ENCODE data around the gene MLH1. TPM values are rescaled to one million over a fixed set of nuclear protein-coding genes. Genes with fewer than 3 reads are reported as not detected.

Gene MLH1
- total RNA-seq, 1 experiment from 2014 or later = 79.7 TPM

GRCh38 chr3:37025561-37026335 is 32.4 kb downstream of the MLH1 start:
- TF ChIP-seq EZH2phosphoT487 (IDR thresholded peaks at IDR 0.05; ENCODE audit: borderline replicate concordance, low read length) (no peak), EZH2 (IDR thresholded peaks at IDR 0.05; ENCODE audit: low read length, unreplicated experiment) (no peak)
- POLR2A ChIA-PET (ENCODE audit: unreplicated experiment) = no interaction called here
- intact Hi-C loops (cut with micrococcal nuclease) = no loop called here

DNA sequence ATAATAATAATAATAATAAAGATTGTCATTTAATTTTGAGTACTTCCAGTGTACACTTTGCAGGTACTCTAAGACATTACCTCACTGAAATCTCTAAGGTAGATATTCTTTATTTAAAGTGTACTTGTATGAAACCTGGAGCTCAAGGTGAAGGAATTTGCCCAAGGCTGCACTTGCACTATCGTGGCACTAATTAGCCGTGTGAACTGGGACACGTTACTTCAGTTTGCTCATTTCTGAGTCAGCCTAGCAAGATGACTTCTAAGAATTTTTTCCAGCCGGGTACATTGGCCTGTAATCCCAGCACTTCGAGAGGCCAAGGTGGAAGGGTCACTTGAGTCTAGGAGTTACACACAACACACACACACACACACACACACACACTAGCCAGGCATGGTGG is 33.5 kb downstream of the MLH1 start:
- H3F3A ChIP-seq (ENCODE audit: low read length, unreplicated experiment) = no peaks in the 10 kb centered on the region
- no peak overlapping the region for H2AFZ ChIP-seq (ENCODE audit: low read length)
- ChIA-PET CTCF (no interaction called here), POLR2A (ENCODE audit: unreplicated experiment) (interaction anchor here (0.6 kb wide), 1 partner anchor 223 kb away, joined by 3 read pairs; no protein-coding TSS in a partner anchor)
- H3K36me3 ChIP-seq (ENCODE audit: low read depth, low read length) = peaks cover 70% of the 10 kb centered on the region
- no peak overlapping the region for H3K4me2 ChIP-seq (ENCODE audit: low read length)
- intact Hi-C loops (cut with micrococcal nuclease) = no loop called here
- H3K27me3 ChIP-seq (ENCODE audit: low read length) = no peaks in the 10 kb centered on the region
- no peak overlapping the region for H3K9ac ChIP-seq (ENCODE audit: low read length)
- H3K9me3 ChIP-seq (ENCODE audit: low read length) = no peaks in the 10 kb centered on the region
- H3K4me3 ChIP-seq (ENCODE audit: low read length) = no peak overlapping the region
- TF ChIP-seq, protein P1, sequence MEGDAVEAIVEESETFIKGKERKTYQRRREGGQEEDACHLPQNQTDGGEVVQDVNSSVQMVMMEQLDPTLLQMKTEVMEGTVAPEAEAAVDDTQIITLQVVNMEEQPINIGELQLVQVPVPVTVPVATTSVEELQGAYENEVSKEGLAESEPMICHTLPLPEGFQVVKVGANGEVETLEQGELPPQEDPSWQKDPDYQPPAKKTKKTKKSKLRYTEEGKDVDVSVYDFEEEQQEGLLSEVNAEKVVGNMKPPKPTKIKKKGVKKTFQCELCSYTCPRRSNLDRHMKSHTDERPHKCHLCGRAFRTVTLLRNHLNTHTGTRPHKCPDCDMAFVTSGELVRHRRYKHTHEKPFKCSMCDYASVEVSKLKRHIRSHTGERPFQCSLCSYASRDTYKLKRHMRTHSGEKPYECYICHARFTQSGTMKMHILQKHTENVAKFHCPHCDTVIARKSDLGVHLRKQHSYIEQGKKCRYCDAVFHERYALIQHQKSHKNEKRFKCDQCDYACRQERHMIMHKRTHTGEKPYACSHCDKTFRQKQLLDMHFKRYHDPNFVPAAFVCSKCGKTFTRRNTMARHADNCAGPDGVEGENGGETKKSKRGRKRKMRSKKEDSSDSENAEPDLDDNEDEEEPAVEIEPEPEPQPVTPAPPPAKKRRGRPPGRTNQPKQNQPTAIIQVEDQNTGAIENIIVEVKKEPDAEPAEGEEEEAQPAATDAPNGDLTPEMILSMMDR (conservative IDR thresholded peaks at IDR 0.05; ENCODE audit: low read depth, low read length) = no peak
- TF ChIP-seq EZH2 (IDR thresholded peaks at IDR 0.05; ENCODE audit: low read length, unreplicated experiment) = no peak
- TF ChIP-seq EZH2phosphoT487 (IDR thresholded peaks at IDR 0.05; ENCODE audit: borderline replicate concordance, low read length) = no peak
- BruUV-seq (replicated peaks) = no TSS peak
- H3K4me1 ChIP-seq (ENCODE audit: insufficient read depth, low read length) = no peaks in the 10 kb centered on the region
- H4K20me1 ChIP-seq (ENCODE audit: low read length) = no peaks in the 10 kb centered on the region
- DNase-seq (no peak), ATAC-seq (no peak)
- no peaks in the 10 kb centered on the region for H3K79me2 ChIP-seq (ENCODE audit: low read length)
- no peaks in the 10 kb centered on the region for H3K9me2 ChIP-seq (replicated peaks; ENCODE audit: low read length)
- no peak overlapping the region for H3K27ac ChIP-seq (ENCODE audit: low read length)

More at GRCh38 chr3:37025561-37026335, 32.4 kb downstream of the MLH1 start:
- no peak overlapping the region for H3K9ac ChIP-seq (ENCODE audit: low read length)
- H3K4me1 ChIP-seq (ENCODE audit: insufficient read depth, low read length) = no peaks in the 10 kb centered on the region
- no peaks in the 10 kb centered on the region for H3K9me3 ChIP-seq (ENCODE audit: low read length)
- DNase-seq (no peak), ATAC-seq (no peak)
- peaks cover 73% of the 10 kb centered on the region for H3K36me3 ChIP-seq (ENCODE audit: low read depth, low read length)
- CTCF ChIA-PET = interaction anchor here (1.9 kb wide), 1 partner anchor 188 kb away, joined by 15 read pairs; no protein-coding TSS in a partner anchor
- no peaks in the 10 kb centered on the region for H3F3A ChIP-seq (ENCODE audit: low read length, unreplicated experiment)
- H4K20me1 ChIP-seq (ENCODE audit: low read length) = no peaks in the 10 kb centered on the region
- no peak overlapping the region for H3K4me3 ChIP-seq (ENCODE audit: low read length)
- H3K9me2 ChIP-seq (replicated peaks; ENCODE audit: low read length) = no peaks in the 10 kb centered on the region
- H3K27me3 ChIP-seq (ENCODE audit: low read length) = no peaks in the 10 kb centered on the region
- H3K79me2 ChIP-seq (ENCODE audit: low read length) = no peaks in the 10 kb centered on the region
- no peak overlapping the region for H2AFZ ChIP-seq (ENCODE audit: low read length)
- BruUV-seq (replicated peaks) = no TSS peak
- no peak overlapping the region for H3K27ac ChIP-seq (ENCODE audit: low read length)
- no peak overlapping the region for H3K4me2 ChIP-seq (ENCODE audit: low read length)

DNA sequence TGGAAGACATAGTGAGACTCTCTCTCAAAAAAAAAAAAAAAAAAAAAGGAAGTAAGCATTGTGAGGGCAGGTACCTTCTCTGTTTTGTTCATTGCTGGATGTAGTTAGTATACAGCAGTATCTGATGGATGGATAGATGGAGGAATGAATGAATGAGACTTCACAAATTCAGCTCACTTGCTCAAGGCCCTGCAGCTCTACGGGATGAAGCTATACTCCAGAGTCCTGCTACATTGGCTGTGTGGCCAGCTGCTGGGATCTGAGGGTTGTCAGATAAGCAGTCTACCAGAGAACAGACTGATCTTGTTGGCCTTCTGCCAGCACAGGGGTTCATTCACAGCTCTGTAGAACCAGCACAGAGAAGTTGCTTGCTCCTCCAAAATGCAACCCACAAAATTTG is 35.0 kb downstream of the MLH1 start:
- Histone ChIP-seq H4K20me1 (ENCODE audit: low read length) (no peaks in the 10 kb centered on the region), H2AFZ (ENCODE audit: low read length) (no peak overlapping the region), H3K9ac (ENCODE audit: low read length) (no peak overlapping the region), H3K36me3 (ENCODE audit: low read depth, low read length) (peaks cover 69% of the 10 kb centered on the region), H3K27ac (ENCODE audit: low read length) (no peak overlapping the region), H3K4me1 (ENCODE audit: insufficient read depth, low read length) (no peaks in the 10 kb centered on the region), H3K9me2 (replicated peaks; ENCODE audit: low read length) (no peaks in the 10 kb centered on the region), H3K79me2 (ENCODE audit: low read length) (no peaks in the 10 kb centered on the region), H3K27me3 (ENCODE audit: low read length) (no peaks in the 10 kb centered on the region), H3K9me3 (ENCODE audit: low read length) (no peaks in the 10 kb centered on the region), H3K4me2 (ENCODE audit: low read length) (no peak overlapping the region), H3K4me3 (ENCODE audit: low read length) (no peak overlapping the region), H3F3A (ENCODE audit: low read length, unreplicated experiment) (no peaks in the 10 kb centered on the region)
- ATAC-seq (no peak), DNase-seq (no peak)
- no TSS peak for BruUV-seq (replicated peaks)
- ChIA-PET CTCF (no interaction called here), POLR2A (ENCODE audit: unreplicated experiment) (no interaction called here)
- intact Hi-C loops (cut with micrococcal nuclease) = no loop called here
- TF ChIP-seq EZH2phosphoT487 (IDR thresholded peaks at IDR 0.05; ENCODE audit: borderline replicate concordance, low read length) = no peak
- no peak for TF ChIP-seq EZH2 (IDR thresholded peaks at IDR 0.05; ENCODE audit: low read length, unreplicated experiment)
- TF ChIP-seq, protein P1 (conservative IDR thresholded peaks at IDR 0.05; ENCODE audit: low read depth, low read length) = no peak

Data from PC-3 (cell line).